Stimulated activated CD8-positive, alpha-beta memory T cell treated with anti-CD3 and anti-CD28 coated beads, Interleukin-2, amount 100 ng/mL, for 1 hour (primary cell): Measurements from ENCODE around the gene RAB11FIP3.
"Not testable (repeated sequence)": the region's sequence is repeated elsewhere in the genome, so short reads cannot be mapped to it uniquely, and the experiment has no call there.

Experiments
- DNase-seq, 2 donors: peaks; one replicate each; pipeline ENCODE4 v3.0.0-alpha.2; 2020; ENCODE audit warnings: low read depth in 2 of 2

The RAB11FIP3 gene

DNA sequence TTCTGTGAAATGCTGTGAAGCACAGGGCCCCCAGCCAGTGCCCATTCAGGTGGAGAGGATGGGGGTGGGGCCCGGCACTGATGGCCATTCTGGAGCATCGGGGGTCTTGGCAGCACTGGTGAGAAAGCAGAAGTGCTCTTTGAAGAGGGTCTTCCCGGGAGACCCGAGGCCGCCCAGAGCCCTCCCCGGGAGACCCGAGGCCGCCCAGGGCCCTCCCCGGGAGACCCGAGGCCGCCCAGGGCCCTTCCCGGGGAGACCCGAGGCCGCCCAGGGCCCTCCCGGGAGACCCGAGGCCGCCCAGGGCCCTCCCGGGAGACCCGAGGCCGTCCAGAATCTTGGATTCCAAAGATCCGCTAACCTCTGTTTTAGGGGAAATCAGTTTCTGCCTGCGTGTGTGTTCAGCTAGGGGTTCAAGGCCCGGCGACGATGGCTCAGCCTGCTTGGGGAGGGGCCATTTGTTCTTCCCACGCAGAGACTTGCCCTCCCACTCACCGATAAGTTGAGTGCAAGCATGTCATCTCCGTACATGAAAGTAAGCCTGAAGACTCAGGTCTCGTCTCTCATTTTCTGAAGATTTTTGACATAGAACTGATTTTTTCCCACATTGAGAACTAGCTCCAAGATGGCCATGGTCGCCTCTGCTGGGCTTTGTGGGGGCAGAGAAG lies 66.9 kb downstream of the RAB11FIP3 start:
- DNase-seq, result no peak

- DNase-seq, result not testable (repeated sequence)
These were observed 69.2 kb downstream of the RAB11FIP3 start for GRCh38 chr16:494676-495075.

GRCh38 chr16:495127-495748 lies 69.8 kb downstream of the RAB11FIP3 start:
- no peak for DNase-seq

DNA sequence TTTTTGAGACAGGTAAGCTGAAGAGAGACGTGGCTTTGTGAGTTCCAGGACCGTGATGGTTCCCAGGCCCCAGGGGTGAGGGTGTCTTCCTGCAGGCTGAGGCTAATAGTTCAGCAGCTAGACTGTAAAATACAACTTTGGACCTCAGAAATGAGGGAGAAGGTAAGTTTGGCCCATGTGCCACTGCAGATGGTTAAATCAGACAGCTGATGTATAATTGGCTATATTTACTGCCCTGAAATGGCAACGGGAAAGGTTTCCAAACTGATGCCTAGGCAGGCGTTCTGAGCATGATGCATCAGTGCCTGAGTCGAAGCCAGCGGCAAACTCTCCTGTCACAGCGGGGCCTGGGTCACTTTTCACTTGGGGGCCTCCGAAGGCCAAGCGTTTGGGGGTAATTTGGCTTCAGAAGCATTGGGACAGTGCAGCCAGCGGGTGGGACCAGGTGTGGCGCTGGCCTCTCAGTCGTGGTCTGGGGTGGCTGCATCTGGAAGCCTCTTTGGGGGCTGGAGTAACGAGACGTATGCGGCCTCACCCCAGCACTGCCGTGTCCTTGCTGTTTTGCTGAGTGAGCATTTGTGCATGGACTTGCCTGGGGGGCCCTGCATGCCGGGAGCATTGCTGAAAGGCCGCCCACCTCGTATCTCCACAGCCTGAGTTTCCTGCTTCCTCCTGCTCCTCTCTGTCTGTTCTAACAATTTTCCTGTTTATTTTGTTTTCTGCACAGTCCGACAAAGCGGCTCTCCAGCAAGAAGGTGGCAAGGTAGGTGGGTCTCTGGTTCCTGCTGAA lies 70.8 kb downstream of the RAB11FIP3 start:
- DNase-seq, result no peak

DNA sequence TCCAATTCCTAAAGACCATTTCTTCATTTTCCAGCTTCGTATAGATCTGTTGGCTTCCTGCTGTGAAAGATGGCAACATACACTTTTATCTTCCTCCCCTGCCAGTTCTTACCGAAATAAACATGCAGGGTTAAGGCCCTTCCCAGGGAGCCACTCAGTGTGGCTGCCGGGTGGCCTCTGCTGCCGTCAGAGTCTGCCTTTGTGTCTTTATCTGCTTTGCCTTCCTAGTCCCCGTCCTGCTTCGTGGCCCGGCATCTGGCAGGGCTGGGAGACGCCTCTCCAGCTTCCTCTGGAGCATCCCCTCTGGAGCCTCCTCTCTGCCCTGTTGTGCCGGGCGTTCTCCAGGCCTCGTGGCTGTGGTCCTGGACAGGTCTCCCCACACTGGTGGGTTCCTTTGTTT lies 71.8 kb downstream of the RAB11FIP3 start:
- DNase-seq, result no peak

- no peak for DNase-seq
These were observed 74.5 kb downstream of the RAB11FIP3 start for GRCh38 chr16:499924-500323.

DNA sequence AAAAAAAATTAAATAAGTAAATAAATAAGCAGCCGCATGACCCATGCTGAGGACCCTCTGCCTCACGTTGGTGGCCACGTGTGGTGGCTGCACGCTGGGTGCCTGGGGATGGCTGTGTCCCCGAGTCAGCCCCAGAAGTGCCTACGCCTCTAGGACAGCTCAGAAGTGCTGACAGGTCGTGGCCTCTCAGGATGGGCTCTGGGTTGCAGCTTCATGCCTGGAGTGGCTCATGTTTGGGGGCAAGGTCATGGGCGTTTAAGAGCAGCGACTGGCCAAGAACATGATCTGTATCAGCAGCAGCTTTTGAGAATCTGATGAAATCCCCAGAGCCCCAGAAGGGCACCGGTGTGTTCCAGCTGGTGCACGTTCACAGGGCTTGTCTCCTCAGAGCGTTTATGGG lies 75.3 kb downstream of the RAB11FIP3 start:
- no peak for DNase-seq

DNA sequence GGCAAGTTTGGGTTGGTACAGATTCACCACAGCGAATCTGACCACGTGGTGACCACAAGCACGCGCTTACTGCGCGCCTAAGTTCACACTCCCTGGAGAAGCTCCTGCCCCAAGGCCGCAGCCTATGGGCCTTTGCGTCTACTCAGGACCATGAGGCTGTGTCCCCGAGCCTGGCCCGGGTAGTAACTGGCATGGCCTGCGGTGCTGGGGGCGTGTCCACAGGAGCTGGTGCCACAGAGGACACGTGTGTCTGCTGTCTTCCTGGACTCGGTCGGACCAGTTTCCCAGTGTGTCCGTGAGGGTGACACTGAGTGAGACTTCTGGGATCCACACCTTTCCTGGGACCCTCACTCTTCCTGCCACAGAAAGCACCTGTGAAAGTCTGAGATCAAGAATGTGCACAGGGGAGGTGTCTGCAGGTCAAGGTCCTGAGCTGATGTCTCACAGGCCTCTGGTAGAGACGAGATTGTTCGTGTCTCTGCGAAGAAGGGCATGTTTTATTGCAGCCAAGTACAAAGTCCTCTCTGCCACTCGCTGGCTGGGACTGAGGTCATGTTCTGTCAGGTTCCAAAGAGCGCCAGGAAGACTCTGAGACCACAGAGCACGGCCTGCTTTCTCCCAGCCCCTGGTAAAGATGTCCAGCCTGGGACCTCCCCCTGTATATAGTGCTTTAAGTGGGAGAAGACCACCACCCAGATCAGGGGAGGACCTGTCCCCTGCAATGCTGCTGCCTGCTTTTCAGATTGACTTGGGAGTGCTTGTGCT lies 76.9 kb downstream of the RAB11FIP3 start:
- no peak for DNase-seq

- no peak for DNase-seq
These were observed 78.0 kb downstream of the RAB11FIP3 start for GRCh38 chr16:503150-504071.

DNA sequence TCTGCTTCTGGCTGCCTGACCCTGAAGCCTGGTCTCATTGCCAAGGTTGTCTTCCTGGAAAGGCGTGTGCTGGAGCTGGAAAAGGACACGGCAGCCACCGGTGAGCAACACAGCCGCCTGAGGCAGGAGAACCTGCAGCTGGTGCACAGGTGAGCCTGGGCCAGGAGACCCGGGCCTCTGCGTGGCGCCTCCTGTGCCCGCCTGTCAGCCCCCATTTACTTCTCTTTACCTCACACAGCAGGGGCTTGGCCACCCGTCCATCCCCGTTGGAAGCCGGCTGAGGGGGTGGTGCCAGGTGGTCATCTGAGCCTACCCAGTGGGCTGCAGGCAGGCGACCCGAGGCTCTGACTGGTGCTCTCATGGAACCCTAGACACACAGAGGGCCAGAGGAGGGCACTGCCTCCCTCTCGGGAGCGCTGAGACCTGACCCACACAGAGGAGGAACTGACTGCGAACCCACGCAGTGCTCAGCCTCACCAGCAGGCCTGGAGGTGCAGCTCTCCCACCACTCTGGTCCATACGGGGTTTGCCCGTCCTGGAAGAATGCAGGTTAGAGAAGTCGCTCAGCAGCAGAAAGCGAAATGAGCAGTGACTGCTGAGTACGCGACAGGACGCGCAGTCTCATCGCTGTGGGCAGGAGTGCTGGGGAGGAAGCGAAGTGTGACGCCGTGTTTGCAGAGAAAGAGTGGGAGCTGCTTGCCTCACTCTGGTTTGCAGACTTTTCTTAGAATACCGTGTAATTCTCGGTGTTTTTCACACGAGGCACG lies 80.2 kb downstream of the RAB11FIP3 start:
- no peak for DNase-seq

- no peak for DNase-seq
These were observed 80.7 kb downstream of the RAB11FIP3 start for GRCh38 chr16:506246-506546.

DNA sequence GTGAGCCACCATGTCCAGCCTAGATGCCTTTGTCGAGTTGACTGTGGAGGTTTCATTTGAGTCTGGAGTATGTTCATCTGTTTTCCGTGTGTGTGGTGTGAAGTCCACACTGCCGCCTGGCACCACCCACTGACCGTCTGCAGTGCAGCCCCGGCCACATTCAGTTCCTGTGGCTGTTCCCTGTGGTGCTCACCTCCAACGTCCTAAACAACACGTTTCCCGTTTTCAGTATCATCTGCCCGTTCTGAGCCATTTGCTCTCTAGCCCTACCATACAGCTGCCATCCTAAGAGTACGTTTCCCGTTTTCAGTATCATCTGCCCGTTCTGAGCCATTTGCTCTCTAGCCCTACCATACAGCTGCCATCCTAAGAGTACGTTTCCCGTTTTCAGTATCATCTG lies 82.1 kb downstream of the RAB11FIP3 start:
- not testable (repeated sequence) for DNase-seq

GRCh38 chr16:507996-508395 lies 82.5 kb downstream of the RAB11FIP3 start:
- no peak for DNase-seq

DNA sequence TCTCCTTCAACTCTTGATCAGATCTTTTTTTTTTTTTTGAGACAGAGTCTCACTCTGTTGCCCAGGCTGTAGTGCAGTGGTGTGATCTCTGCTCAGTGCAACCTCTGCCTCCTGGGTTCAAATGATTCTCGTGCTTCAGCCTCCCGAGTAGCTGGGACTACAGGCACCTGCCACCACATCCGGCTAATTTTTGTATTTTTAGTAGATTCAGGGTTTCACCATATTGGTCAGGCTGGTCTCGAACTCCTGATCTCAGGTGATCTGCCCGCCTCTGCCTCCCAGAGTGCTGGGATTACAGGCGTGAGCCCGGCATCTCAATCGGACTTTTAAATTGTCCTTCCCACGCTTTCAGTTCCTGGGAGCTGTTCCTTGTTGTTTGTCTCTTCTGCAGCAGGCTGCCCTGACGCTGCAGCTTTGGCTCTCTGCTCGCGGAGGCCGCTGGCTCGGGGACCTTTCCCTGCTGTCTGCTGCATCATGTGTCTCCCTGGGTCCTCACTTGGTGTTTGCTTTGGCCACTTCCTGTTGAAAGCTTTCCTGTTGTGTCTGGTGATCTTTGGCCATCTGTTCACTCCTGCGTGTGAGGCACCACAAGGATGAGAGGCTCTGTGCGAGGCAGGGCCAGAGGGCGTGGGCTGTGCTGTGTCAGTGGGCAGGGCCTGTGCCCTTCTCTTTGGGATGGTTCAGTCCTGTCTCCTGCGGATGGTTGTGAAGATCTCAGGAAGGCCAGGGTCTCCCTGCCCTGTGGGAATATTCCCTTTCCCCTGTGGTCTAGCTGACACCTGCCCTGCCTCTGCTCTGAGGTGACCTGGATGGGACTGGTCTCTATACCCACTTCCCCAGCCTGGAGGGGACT lies 83.7 kb downstream of the RAB11FIP3 start:
- DNase-seq, result no peak

DNA sequence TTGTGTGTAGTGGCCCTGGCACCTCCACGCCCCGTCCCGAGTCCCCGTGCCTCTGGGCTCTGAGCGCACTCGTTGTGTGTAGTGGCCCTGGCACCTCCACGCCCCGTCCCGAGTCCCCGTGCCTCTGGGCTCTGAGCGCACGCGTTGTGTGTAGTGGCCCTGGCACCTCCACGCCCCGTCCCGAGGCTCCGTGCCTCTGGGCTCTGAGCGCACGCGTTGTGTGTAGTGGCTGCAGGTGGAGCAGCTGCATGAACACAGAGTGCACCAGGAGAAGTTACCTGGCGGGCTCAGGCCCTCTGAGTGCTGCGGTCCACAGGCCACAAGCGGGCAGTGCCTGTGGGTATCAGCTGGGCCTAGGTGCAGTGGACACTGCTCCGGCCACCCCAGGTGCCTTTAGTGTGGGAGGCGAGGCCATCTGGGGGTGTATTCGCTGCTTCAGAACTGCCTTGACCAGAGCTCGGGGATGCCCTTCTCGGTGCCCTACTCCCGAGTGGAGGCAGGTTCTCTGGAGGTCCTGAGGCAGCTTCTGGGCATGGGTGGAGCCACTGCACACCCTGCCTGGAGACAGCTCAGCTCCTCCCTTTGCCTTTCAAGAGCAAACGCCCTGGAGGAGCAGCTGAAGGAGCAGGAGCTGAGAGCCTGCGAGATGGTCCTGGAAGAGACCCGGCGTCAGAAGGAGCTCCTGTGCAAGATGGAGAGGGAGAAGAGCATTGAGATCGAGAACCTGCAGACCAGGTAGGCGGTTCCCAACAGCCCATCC lies 84.8 kb downstream of the RAB11FIP3 start:
- DNase-seq, result no peak

- no peak for DNase-seq
These were observed 87.4 kb downstream of the RAB11FIP3 start for GRCh38 chr16:512802-513201.

GRCh38 chr16:513950-514349 lies 88.5 kb downstream of the RAB11FIP3 start:
- no peak for DNase-seq

DNA sequence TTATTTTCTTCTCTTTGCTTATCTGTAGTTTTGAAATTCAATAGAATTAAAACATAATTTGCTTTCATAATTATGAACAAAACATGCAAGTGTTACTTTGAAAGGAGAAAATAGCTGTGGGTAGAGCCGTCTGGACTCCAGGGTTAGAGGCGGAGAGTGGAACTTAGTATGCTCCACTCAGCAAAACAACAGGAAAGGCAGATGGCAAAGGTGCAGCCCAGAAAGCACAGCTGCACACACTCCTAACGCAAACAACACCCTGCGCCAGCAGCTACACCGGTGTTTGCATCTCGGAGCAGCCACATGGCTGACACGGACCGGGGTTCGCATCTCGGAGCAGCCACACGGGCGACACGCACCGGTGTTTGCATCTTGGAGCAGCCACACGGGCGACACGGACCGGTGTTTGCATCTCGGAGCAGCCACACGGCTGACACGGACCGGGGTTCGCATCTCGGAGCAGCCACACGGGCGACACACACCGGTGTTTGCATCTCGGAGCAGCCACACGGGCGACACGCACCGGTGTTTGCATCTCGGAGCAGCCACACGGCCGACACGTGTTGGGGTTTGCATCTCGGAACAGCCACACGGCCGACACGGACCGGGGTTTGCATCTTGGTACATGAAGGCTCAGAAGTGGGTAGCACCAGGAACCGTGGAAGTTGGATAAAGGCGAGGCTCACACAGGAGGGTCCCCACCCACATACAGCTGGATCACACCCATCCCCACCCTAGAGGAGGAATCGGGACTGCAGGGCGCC lies 89.9 kb downstream of the RAB11FIP3 start:
- DNase-seq, result no peak
